HCT116 (cell line): ENCODE data around the gene CCNJL. TPM values are rescaled to one million over a fixed set of nuclear protein-coding genes. Genes with fewer than 3 reads are reported as not detected.

Experiments used
- ATAC-seq: fragments of 200-7000 bp; cut with Tn5 transposase; 2 replicates; pipeline ENCODE4 v1.9.1; 2020; ENCODE audit warnings: mild to moderate bottlenecking, moderate library complexity
- BruUV-seq: library from RNA; stranded (reverse); fragments of 400-500 nt; replicated peaks from 2 replicates; lab custom pipeline; 2021; lab: Mats Ljungman, UMichigan
- CTCF ChIA-PET: fragments of 300-600 bp; sonication (Branson Sonifier 250); formaldehyde crosslinking; loops from one replicate; lab custom pipeline; 2021; ENCODE audit warnings: antibody characterized with exemption; lab: Charles Lee
- POLR2A ChIA-PET: fragments of 300-600, 350-600 bp; sonication (Branson Sonifier 250); formaldehyde crosslinking; loops from one replicate; lab custom pipeline; 2021; ENCODE audit warnings: antibody characterized with exemption; lab: Charles Lee
- RAD21 ChIA-PET, 2 experiments: fragments of 300-600 bp; sonication (Branson Sonifier 250); formaldehyde crosslinking; loops; one replicate each; lab custom pipeline; 2023; ENCODE audit warnings: low total read pairs in 2 of 2; ENCODE audit not compliant: uncharacterized antibody in 2 of 2, unreplicated experiment in 2 of 2, low non-redundant PET in 1 of 2; lab: Charles Lee
- DNase-seq: peaks from one replicate; pipeline ENCODE4 v3.0.0-alpha.2; 2010; ENCODE audit warnings: low read depth, low spot score
- H2AFZ ChIP-seq: fragments of 200-600 bp; shearing (Covaris generic), sonication (generic); 2 replicates; pipeline ENCODE4 v1.6.1; 2017; ENCODE audit warnings: low read depth, mixed run types, mixed read lengths, antibody characterized with exemption, low read length; ENCODE audit not compliant: poor library complexity, severe bottlenecking
- H3K27ac ChIP-seq: 2 replicates; pipeline ENCODE4 v1.5.1; 2012; ENCODE audit warnings: low read depth, low read length
- H3K27me3 ChIP-seq: fragments of 200-600 bp; sonication (generic); 2 replicates; pipeline ENCODE4 v1.6.1; 2016; ENCODE audit warnings: mixed run types, low read length, mixed read lengths; ENCODE audit not compliant: insufficient read depth
- H3K36me3 ChIP-seq, 2 experiments: fragments of 200-500 bp in 1 of 2; fragments of 200-600 bp in 1 of 2; sonication (Bioruptor generic) in 1 of 2; sonication (generic) in 1 of 2; 2 replicates each; pipeline versions ENCODE4 v1.5.1 to v1.6.1; 2014 to 2016; ENCODE audit warnings: low read length in 2 of 2, inconsistent platforms in 1 of 2, mixed read lengths in 1 of 2, mixed run types in 1 of 2; ENCODE audit not compliant: insufficient read depth in 2 of 2, control insufficient read depth in 1 of 2
- H3K4me1 ChIP-seq, 2 experiments: fragments of 200-600 bp in 1 of 2; sonication (generic) in 1 of 2; 2 replicates each; pipeline versions ENCODE4 v1.5.1 to v1.6.1; 2012 to 2017; ENCODE audit warnings: low read length in 2 of 2, inconsistent platforms in 1 of 2, mild to moderate bottlenecking in 1 of 2, mixed read lengths in 1 of 2, mixed run types in 1 of 2, moderate library complexity in 1 of 2; ENCODE audit not compliant: insufficient read depth in 2 of 2, control insufficient read depth in 1 of 2
- H3K4me2 ChIP-seq: fragments of 200-600 bp; sonication (generic); 2 replicates; pipeline ENCODE4 v1.6.1; 2017; ENCODE audit warnings: mixed run types, low read length, mixed read lengths
- H3K4me3 ChIP-seq, 2 experiments: fragments of 200-600 bp in 1 of 2; sonication (generic) in 1 of 2; replicated peaks in 1 of 2; 2 replicates each; pipeline ENCODE4 v1.5.1; 2011 to 2016; ENCODE audit warnings: low read length in 2 of 2, control low read depth in 1 of 2, low read depth in 1 of 2, mild to moderate bottlenecking in 1 of 2, mixed read lengths in 1 of 2, mixed run types in 1 of 2
- H3K79me2 ChIP-seq: fragments of 200-600 bp; sonication (generic); 2 replicates; pipeline ENCODE4 v1.6.1; 2017; ENCODE audit warnings: mild to moderate bottlenecking, mixed run types, low read length, moderate library complexity, mixed read lengths; ENCODE audit not compliant: insufficient read depth
- H3K9ac ChIP-seq: fragments of 200-600 bp; sonication (generic); 2 replicates; pipeline ENCODE4 v1.6.1; 2016; ENCODE audit warnings: low read length, mixed read lengths
- H3K9me2 ChIP-seq: fragments of 200-600 bp; sonication (generic), shearing (Covaris generic); 2 replicates; pipeline ENCODE4 v1.6.1; 2017; ENCODE audit warnings: mixed run types, mild to moderate bottlenecking, moderate library complexity; ENCODE audit not compliant: insufficient read depth
- H3K9me3 ChIP-seq, 2 experiments: fragments of 200-500 bp in 1 of 2; fragments of 200-600 bp in 1 of 2; sonication (Bioruptor generic) in 1 of 2; sonication (generic) in 1 of 2; 2 replicates each; pipeline ENCODE4 v1.6.1; 2014 to 2017; ENCODE audit warnings: low read length in 2 of 2, mixed read lengths in 2 of 2, inconsistent platforms in 1 of 2, low read depth in 1 of 2, mild to moderate bottlenecking in 1 of 2, mixed run types in 1 of 2, moderate library complexity in 1 of 2; ENCODE audit not compliant: control insufficient read depth in 1 of 2, insufficient read depth in 1 of 2
- H4K20me1 ChIP-seq: fragments of 200-600 bp; sonication (generic), shearing (Covaris generic); 2 replicates; pipeline ENCODE4 v1.6.1; 2017; ENCODE audit warnings: mixed run types, mild to moderate bottlenecking, moderate library complexity; ENCODE audit not compliant: insufficient read depth
- ATF3 ChIP-seq: IDR thresholded peaks from 2 replicates; pipeline ENCODE4 v1.6.1; 2012
- CBX3 ChIP-seq: IDR thresholded peaks from 2 replicates; pipeline ENCODE4 v1.6.1; 2012; ENCODE audit warnings: low read depth
- EGR1 ChIP-seq: IDR thresholded peaks from 2 replicates; pipeline ENCODE4 v1.6.1; 2012; ENCODE audit warnings: low read depth
- ELF1 ChIP-seq: IDR thresholded peaks from 2 replicates; pipeline ENCODE4 v1.6.1; 2012; ENCODE audit warnings: low read depth, borderline replicate concordance
- EZH2 ChIP-seq: fragments of 200-600 bp; sonication (generic); IDR thresholded peaks from 2 replicates; pipeline ENCODE4 v1.6.1; 2017; ENCODE audit warnings: antibody characterized with exemption, mixed run types
- FOSL1 ChIP-seq: IDR thresholded peaks from 2 replicates; pipeline ENCODE4 v1.6.1; 2012; ENCODE audit warnings: low read depth
- MAX ChIP-seq: IDR thresholded peaks from 2 replicates; pipeline ENCODE4 v1.6.1; 2012
- SIN3A ChIP-seq: IDR thresholded peaks from 2 replicates; pipeline ENCODE4 v1.6.1; 2012; ENCODE audit warnings: low read depth
- SP1 ChIP-seq: IDR thresholded peaks from 2 replicates; pipeline ENCODE4 v1.6.1; 2012; ENCODE audit warnings: low read depth
- SRF ChIP-seq: IDR thresholded peaks from 2 replicates; pipeline ENCODE4 v1.6.1; 2012; ENCODE audit warnings: low read depth
- ZBTB33 ChIP-seq: IDR thresholded peaks from 2 replicates; pipeline ENCODE4 v1.6.1; 2011; ENCODE audit warnings: mild to moderate bottlenecking, low read length, moderate library complexity; ENCODE audit not compliant: insufficient replicate concordance; ENCODE audit errors: extremely low read depth
- ZFX ChIP-seq: fragments of 450-650 bp; IDR thresholded peaks from 2 replicates; pipeline ENCODE4 v1.6.1; 2017
- intact Hi-C: fragments of 100-400 bp; cut with micrococcal nuclease; formaldehyde crosslinking; loops from 2 replicates; pipeline ENCODE4 v1.10.0; 2022
- total RNA-seq: library from RNA; stranded (reverse); gene quantifications from one replicate; pipeline ENCODE4 v1.2.1, GENCODE V29; 2021; ENCODE audit not compliant: unreplicated experiment

Gene CCNJL
- total RNA-seq, 1 experiment from 2014 or later: 2.9 TPM

GRCh38 chr5:160230686-160231527 is 81.5 kb downstream of the CCNJL start:
- H3K27ac ChIP-seq: no peak overlapping the region
- BruUV-seq: no TSS peak
- POLR2A ChIA-PET: interaction anchor here (1.7 kb wide), 1 partner anchor 12 kb away, joined by 4 read pairs; no protein-coding TSS in a partner anchor

More at GRCh38 chr5:160230686-160231527, 81.5 kb downstream of the CCNJL start:
- ChIA-PET CTCF (no interaction called here), RAD21 (interaction anchor here in 1 of 2 experiments (0.6 kb wide), 1 partner anchor 35 kb away, joined by 3 read pairs; no protein-coding TSS in a partner anchor)
- Histone ChIP-seq H3K9me3 (no peaks in the 10 kb centered on the region), H2AFZ (no peak overlapping the region), H3K9me2 (no peaks in the 10 kb centered on the region), H3K79me2 (no peaks in the 10 kb centered on the region), H3K9ac (no peak overlapping the region), H4K20me1 (no peaks in the 10 kb centered on the region), H3K36me3 (no peaks in the 10 kb centered on the region), H3K4me2 (no peak overlapping the region), H3K4me3 (no peak overlapping the region), H3K27me3 (no peaks in the 10 kb centered on the region), H3K4me1 (no peaks in the 10 kb centered on the region)
- DNase-seq (no peak), ATAC-seq (peak; percentile 32; the same call in 1 of the 2 replicates)
- TF ChIP-seq CBX3 (no peak), EGR1 (no peak), SP1 (no peak), ATF3 (no peak), ELF1 (no peak), MAX (no peak), ZBTB33 (no peak), FOSL1 (no peak), SIN3A (no peak), EZH2 (no peak), SRF (no peak), ZFX (no peak)
- intact Hi-C loops: no loop called here
